Muscle layer of colon (tissue), 2 donors: ENCODE results near the gene GNG12.

Experiments used
- H3K27ac ChIP-seq: one replicate; pipeline ENCODE4 v1.7.0; 2013; ENCODE audit warnings: low read depth, mild to moderate bottlenecking, low read length, moderate library complexity
- H3K27me3 ChIP-seq, 2 donors: one replicate each; pipeline ENCODE4 v1.7.0; 2013; ENCODE audit warnings: low read length in 2 of 2, mild to moderate bottlenecking in 2 of 2; ENCODE audit not compliant: insufficient read depth in 2 of 2, control insufficient read depth in 1 of 2
- H3K36me3 ChIP-seq: one replicate; pipeline ENCODE4 v1.7.0; 2013; ENCODE audit warnings: mild to moderate bottlenecking, low read length; ENCODE audit not compliant: insufficient read depth
- H3K4me1 ChIP-seq: one replicate; pipeline ENCODE4 v1.7.0; 2013; ENCODE audit warnings: mild to moderate bottlenecking, low read length; ENCODE audit not compliant: insufficient read depth
- H3K4me3 ChIP-seq, 2 donors: one replicate each; pipeline ENCODE4 v1.7.0; 2013; ENCODE audit warnings: low read length in 2 of 2, low read depth in 1 of 2, mild to moderate bottlenecking in 1 of 2, moderate library complexity in 1 of 2
- H3K9ac ChIP-seq: one replicate; pipeline ENCODE4 v1.7.0; 2013; ENCODE audit warnings: low read length
- H3K9me3 ChIP-seq: one replicate; pipeline ENCODE4 v1.7.0; 2013; ENCODE audit warnings: mild to moderate bottlenecking, low read length
- donor health status: abdominal sarcoma.
- donor health status: Adenocarcinoma of cecum.

GNG12 gene

GRCh38 chr1:67711158-67711854 is 122.0 kb downstream of the GNG12 start:
- Histone ChIP-seq H3K9ac (no peak overlapping the region), H3K27ac (no peak overlapping the region), H3K9me3 (no peaks in the 10 kb centered on the region), H3K4me1 (peaks cover 11% of the 10 kb centered on the region), H3K27me3 (no peaks in the 10 kb centered on the region), H3K4me3 (no peak overlapping the region), H3K36me3 (no peaks in the 10 kb centered on the region)

- no peaks in the 10 kb centered on the region for H3K27me3 ChIP-seq
- H3K4me3 ChIP-seq, result no peak overlapping the region
- no peaks in the 10 kb centered on the region for H3K36me3 ChIP-seq
- no peak overlapping the region for H3K9ac ChIP-seq
- H3K9me3 ChIP-seq, result no peaks in the 10 kb centered on the region
- H3K4me1 ChIP-seq, result peaks cover 14% of the 10 kb centered on the region
- H3K27ac ChIP-seq, result no peak overlapping the region
These were observed 122.8 kb downstream of the GNG12 start for GRCh38 chr1:67710417-67710816.

- Histone ChIP-seq H3K9me3 (no peaks in the 10 kb centered on the region), H3K9ac (no peak overlapping the region), H3K4me1 (peaks cover 11% of the 10 kb centered on the region), H3K4me3 (no peak overlapping the region), H3K27me3 (no peaks in the 10 kb centered on the region), H3K27ac (no peak overlapping the region), H3K36me3 (peaks cover 11% of the 10 kb centered on the region)
These were observed 124.7 kb downstream of the GNG12 start for GRCh38 chr1:67708606-67709005.

DNA sequence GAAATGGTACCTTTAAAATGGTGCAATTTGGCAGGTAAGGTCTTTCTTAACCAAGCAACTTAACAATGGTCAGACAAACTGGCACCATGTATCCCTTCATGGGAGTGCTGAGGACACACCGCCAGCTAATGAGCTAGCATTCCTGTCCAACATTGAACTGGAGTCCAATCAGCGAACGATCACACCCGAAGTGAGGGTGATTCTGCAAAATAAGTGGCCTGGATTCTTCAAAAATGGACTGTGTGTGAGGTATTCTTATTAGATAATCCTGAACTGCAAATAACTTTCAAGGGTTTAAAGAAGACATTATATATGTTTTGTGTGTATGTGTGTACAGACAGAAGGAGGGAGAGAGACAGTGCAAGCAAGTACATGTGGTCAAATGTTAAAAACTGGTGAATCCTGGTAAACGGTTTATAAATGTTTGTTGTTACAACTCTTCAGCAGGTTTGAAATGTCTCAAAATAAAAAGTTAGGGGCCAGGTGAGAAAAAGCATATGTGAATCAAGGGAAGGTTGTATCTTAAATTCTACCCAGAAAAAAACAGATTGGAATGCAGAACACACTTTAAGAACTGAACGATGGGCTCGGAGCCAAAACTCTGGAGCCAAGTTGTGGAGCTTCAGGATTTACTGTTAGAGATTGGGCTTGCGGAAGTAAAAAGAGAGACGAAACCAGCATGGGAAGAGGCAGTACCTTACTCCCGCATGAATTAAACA is 127.4 kb downstream of the GNG12 start:
- Histone ChIP-seq H3K4me1 (peaks cover 4% of the 10 kb centered on the region), H3K9me3 (no peaks in the 10 kb centered on the region), H3K9ac (no peak overlapping the region), H3K27me3 (no peaks in the 10 kb centered on the region), H3K27ac (no peak overlapping the region), H3K4me3 (no peak overlapping the region), H3K36me3 (peaks cover 13% of the 10 kb centered on the region)

DNA sequence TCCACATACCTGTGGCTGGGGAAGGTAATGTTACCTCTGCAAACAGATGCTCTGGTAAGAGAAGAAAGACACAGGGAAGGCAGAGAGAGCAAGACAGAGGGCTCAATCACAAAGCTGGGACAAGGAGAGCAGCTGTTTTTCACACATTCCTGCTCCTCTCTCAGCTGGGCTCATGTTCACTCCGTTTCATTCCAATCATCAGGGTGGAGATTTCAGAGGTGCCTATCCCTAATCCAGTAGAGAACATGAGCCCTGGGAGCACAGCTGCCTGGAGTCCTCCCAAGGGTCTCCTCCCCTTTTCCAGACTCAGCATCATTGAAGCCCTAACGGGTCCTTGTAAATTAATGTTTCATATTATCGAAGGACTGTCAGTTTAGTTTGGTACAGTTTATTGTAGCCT is 128.9 kb downstream of the GNG12 start:
- Histone ChIP-seq H3K36me3 (peaks cover 13% of the 10 kb centered on the region), H3K27me3 (no peaks in the 10 kb centered on the region), H3K27ac (no peak overlapping the region), H3K4me3 (no peak overlapping the region), H3K9ac (no peak overlapping the region), H3K9me3 (no peaks in the 10 kb centered on the region), H3K4me1 (peaks cover 4% of the 10 kb centered on the region)

GRCh38 chr1:67701876-67702275 is 131.4 kb downstream of the GNG12 start:
- no peak overlapping the region for H3K9ac ChIP-seq
- H3K9me3 ChIP-seq, result no peaks in the 10 kb centered on the region
- no peak overlapping the region for H3K27ac ChIP-seq

DNA sequence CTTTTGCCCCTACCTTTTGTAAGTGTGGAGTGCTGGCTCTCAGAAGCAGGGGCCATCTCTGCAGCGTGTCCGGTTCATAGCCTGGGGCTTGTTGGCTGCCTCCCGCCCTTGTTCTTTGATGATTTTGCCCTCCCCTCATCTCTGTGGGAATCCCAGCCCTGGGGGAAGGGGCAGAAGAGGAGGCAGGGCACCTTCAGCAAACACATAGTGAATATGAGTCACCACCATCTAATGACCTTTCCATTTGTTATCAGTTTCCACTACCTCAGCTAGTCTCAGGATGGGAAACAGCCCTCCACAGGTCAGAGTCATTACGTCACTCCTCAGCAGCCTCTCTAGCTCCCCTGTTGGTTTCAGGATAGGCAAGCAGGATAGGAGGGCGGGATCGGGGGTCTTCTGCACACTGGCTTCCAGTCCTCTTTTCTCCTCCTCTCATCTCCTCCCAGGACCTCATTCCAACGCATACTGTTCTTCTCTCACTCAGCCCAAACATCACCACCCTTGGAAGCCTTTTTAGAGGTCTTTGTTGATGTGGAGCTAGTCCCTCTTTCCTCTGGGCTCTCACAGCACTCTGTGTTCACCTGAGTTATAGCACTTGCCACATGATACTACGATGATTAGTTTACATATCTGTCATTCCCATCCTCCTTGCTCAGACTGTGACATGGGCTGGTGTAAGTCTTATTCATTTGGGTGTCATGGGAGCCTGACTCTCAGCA is 132.4 kb downstream of the GNG12 start:
- no peak overlapping the region for H3K9ac ChIP-seq
- H3K9me3 ChIP-seq, result no peaks in the 10 kb centered on the region
- no peaks in the 10 kb centered on the region for H3K27me3 ChIP-seq
- no peaks in the 10 kb centered on the region for H3K4me1 ChIP-seq
- peaks cover 13% of the 10 kb centered on the region for H3K36me3 ChIP-seq
- no peak overlapping the region for H3K27ac ChIP-seq
- no peak overlapping the region for H3K4me3 ChIP-seq

More at GRCh38 chr1:67701876-67702275, 131.4 kb downstream of the GNG12 start:
- Histone ChIP-seq H3K27me3 (no peaks in the 10 kb centered on the region), H3K36me3 (peaks cover 13% of the 10 kb centered on the region), H3K4me1 (peaks cover 4% of the 10 kb centered on the region), H3K4me3 (no peak overlapping the region)

DNA sequence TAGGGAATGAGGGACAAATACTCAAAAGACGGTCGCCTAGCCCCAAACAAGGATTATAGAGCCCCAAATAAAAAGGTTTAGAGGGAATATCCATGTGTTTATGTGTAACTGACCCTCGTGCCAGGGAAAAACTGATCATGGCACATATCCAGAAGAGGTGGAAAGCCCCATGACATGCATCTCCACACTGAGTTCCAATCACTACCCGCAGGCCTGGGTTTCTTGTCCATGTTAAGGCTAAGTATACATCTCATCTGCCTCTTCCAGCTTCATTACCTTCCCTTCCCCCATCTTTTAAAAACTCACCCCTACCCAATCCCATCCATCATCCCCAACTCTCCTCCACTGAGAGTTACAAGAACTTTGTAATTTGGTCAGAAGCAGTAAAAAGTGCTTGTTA is 133.0 kb downstream of the GNG12 start:
- Histone ChIP-seq H3K27me3 (no peaks in the 10 kb centered on the region), H3K27ac (no peak overlapping the region), H3K9me3 (no peaks in the 10 kb centered on the region), H3K9ac (no peak overlapping the region), H3K4me3 (no peak overlapping the region), H3K36me3 (peaks cover 13% of the 10 kb centered on the region), H3K4me1 (no peaks in the 10 kb centered on the region)

DNA sequence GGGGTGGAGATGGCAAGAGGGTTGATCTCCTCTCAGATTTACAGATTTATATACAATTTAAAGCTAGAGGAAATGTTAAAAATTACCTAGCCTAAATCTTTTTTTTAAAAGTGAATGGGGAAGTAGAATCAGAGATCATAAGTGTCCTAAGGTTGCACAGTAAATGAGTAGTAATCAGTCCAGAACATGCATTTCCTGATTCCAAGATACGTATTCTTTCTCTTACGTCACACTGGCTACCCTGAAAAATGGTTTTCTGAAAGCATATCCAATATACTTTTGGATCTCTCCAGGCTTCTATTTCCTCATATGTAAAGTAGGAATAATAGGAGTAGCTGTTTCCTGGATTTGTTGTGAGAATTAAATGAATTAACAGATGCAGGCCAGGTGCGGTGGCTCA is 136.6 kb downstream of the GNG12 start:
- Histone ChIP-seq H3K36me3 (no peaks in the 10 kb centered on the region), H3K9me3 (no peaks in the 10 kb centered on the region), H3K4me3 (no peak overlapping the region), H3K4me1 (no peaks in the 10 kb centered on the region), H3K27me3 (no peaks in the 10 kb centered on the region), H3K9ac (no peak overlapping the region), H3K27ac (no peak overlapping the region)

- Histone ChIP-seq H3K9ac (no peak overlapping the region), H3K4me1 (no peaks in the 10 kb centered on the region), H3K36me3 (no peaks in the 10 kb centered on the region), H3K27me3 (no peaks in the 10 kb centered on the region), H3K9me3 (no peaks in the 10 kb centered on the region), H3K27ac (no peak overlapping the region), H3K4me3 (no peak overlapping the region)
These were observed 137.3 kb downstream of the GNG12 start for GRCh38 chr1:67695963-67696362.

GRCh38 chr1:67691712-67692111 is 141.6 kb downstream of the GNG12 start:
- Histone ChIP-seq H3K4me3 (no peak overlapping the region), H3K9ac (no peak overlapping the region), H3K9me3 (no peaks in the 10 kb centered on the region), H3K27me3 (no peaks in the 10 kb centered on the region), H3K27ac (no peak overlapping the region), H3K4me1 (peaks cover 6% of the 10 kb centered on the region), H3K36me3 (peaks cover 3% of the 10 kb centered on the region)
